ENCODE results near the gene GSAP. TPM values are rescaled to one million over a fixed set of nuclear protein-coding genes. Genes with fewer than 3 reads are reported as not detected.

The GSAP gene, protein sequence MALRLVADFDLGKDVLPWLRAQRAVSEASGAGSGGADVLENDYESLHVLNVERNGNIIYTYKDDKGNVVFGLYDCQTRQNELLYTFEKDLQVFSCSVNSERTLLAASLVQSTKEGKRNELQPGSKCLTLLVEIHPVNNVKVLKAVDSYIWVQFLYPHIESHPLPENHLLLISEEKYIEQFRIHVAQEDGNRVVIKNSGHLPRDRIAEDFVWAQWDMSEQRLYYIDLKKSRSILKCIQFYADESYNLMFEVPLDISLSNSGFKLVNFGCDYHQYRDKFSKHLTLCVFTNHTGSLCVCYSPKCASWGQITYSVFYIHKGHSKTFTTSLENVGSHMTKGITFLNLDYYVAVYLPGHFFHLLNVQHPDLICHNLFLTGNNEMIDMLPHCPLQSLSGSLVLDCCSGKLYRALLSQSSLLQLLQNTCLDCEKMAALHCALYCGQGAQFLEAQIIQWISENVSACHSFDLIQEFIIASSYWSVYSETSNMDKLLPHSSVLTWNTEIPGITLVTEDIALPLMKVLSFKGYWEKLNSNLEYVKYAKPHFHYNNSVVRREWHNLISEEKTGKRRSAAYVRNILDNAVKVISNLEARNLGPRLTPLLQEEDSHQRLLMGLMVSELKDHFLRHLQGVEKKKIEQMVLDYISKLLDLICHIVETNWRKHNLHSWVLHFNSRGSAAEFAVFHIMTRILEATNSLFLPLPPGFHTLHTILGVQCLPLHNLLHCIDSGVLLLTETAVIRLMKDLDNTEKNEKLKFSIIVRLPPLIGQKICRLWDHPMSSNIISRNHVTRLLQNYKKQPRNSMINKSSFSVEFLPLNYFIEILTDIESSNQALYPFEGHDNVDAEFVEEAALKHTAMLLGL
- 2.4 and 5.8 TPM in 2 replicates for total RNA-seq
- 2.0 and 2.3 TPM in 2 replicates for polyA plus RNA-seq
- 1.3 and 1.6 TPM in 2 replicates for polyA plus RNA-seq (2011; cell fraction: cytosol; rRNA removed)
- polyA plus RNA-seq (2011; cell fraction: nucleus; rRNA removed) = 13.0 and 15.6 TPM in 2 replicates
- polyA plus RNA-seq (2012) = 1.6 and 2.5 TPM in 2 replicates
- 8.7 and 10.4 TPM in 2 replicates for polyA minus RNA-seq
- not detected for polyA minus RNA-seq (2011; cell fraction: cytosol; rRNA and poly(A)+ RNA removed)
- polyA minus RNA-seq (2011; cell fraction: nucleus; rRNA and poly(A)+ RNA removed) = 7.7 and 10.3 TPM in 2 replicates
- Bru-seq, nascent RNA = percentile 44 among the genes with signal in this experiment
- BruChase-seq, experiment 1, labeled RNA remaining after a 6-hour chase = percentile 31 among the genes with signal in this experiment
- percentile 39 among the genes with signal in this experiment for BruChase-seq, experiment 2, labeled RNA remaining after a 2-hour chase
- long read RNA-seq, partial matches to known transcripts = 3 of 8 reads
- long read RNA-seq, other reads (novel, unspliced or antisense) = 3 of 8 reads

DNA sequence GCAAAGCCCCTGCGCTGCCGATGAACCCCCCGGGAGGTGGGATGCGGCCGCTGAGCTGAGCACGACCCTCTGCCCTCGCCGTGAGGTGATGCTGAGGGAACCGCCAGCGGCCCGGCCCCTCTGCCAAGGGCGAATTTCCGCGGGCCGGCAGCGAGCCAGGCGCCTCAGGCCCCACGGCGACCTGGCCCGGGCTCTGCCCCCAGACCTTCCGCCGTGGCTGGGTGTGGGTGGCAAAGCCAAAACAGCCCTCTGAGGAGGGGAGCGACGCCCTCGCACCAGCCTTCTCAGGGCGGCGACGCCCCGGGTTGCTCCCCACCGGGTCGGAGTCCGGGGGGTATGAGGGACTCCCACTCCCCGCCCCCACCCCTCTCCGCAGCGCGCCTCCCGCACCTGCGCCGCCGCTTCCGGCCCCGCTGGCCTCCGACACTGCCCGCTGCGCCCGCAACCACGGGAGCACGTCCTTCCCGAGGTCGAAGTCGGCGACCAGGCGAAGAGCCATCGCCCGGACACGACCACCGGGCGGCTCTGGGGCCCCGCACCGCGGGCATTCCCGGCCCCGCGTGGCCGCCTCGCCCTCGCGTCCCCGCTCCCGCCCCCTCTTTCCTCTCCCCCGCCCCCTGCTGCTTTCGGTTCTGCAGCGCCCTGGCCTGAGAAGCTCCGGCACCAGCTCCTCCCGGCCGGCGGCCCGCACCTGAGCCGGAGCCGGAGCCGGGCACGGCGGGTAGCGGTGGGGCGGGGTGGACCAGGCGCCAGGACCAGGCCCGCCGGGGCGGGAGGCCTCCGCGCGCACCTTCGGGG, at the start of gene GSAP:
Gene GSAP (minus strand): TSS at position 527 of the 798 bp plus-strand sequence. CDS start 28 bp downstream, at position 499.
- Histone ChIP-seq H3K27me3 (ENCODE audit: control insufficient read depth in 2 of 2, insufficient read depth in 2 of 2, low read length in 2 of 2) (no peaks in the 10 kb centered on the region), H3K79me2 (ENCODE audit: control insufficient read depth, insufficient read depth, low read length) (no peaks in the 10 kb centered on the region), H2AFZ (ENCODE audit: low read depth, low read length) (peak within 1 kb of the TSS; percentile 74), H3K4me2 (ENCODE audit: insufficient read depth, low read length) (peak within 1 kb of the TSS; percentile 41), H4K20me1 (replicated peaks; ENCODE audit: control insufficient read depth, extremely low read depth, insufficient read depth, low read length) (no peaks in the 10 kb centered on the region), H3K27ac (ENCODE audit: insufficient read depth, low read depth, low read length) (no peak within 1 kb of the TSS), H3K4me3 (replicated peaks in 1 of 3; ENCODE audit: insufficient read depth in 1 of 3, low read depth in 1 of 3, low read length in 3 of 3) (peak within 1 kb of the TSS; percentile 35 to 68 (median 47)), H3K36me3 (ENCODE audit: control insufficient read depth in 2 of 2, extremely low read depth in 1 of 2, insufficient read depth in 2 of 2, low read length in 2 of 2) (no peaks in the 10 kb centered on the region), H3K9me1 (replicated peaks; ENCODE audit: control insufficient read depth, extremely low read depth, insufficient read depth, low read length) (no peaks in the 10 kb centered on the region), H3K9ac (replicated peaks; ENCODE audit: extremely low read depth, insufficient read depth, low read length) (peak within 1 kb of the TSS; percentile 24), H3K4me1 (ENCODE audit: control insufficient read depth, extremely low read depth, insufficient read depth, low read length) (peaks cover 4% of the 10 kb centered on the region), H3K9me3 (replicated peaks; ENCODE audit: control insufficient read depth, insufficient read depth, low read length) (no peaks in the 10 kb centered on the region)
- dilution Hi-C loops (cut with MboI; ENCODE audit: extremely low pct_ligation_motif_present, low sequenced_read_pairs) = no loop called here
- TF ChIP-seq JUN (IDR thresholded peaks at IDR 0.05; ENCODE audit: borderline replicate concordance, insufficient read depth, insufficient read length, low read depth) (no peak), EZH2 (IDR thresholded peaks at IDR 0.05; ENCODE audit: borderline replicate concordance, low read depth, low read length, severe bottlenecking) (no peak), GATA2 (IDR thresholded peaks at IDR 0.05; ENCODE audit: insufficient read depth, insufficient read length, low read depth, low read length) (no peak), FOS (IDR thresholded peaks at IDR 0.05; ENCODE audit: borderline replicate concordance, insufficient read depth, low read length) (no peak), MYC (IDR thresholded peaks at IDR 0.05; ENCODE audit: low read depth, low read length) (no peak), POLR2AphosphoS5 (IDR thresholded peaks at IDR 0.05; ENCODE audit: insufficient read depth, low read depth, low read length) (no peak), POLR2A (IDR thresholded peaks at IDR 0.05; ENCODE audit: low read depth, low read length) (no peak)
- TF ChIP-seq, protein P1, sequence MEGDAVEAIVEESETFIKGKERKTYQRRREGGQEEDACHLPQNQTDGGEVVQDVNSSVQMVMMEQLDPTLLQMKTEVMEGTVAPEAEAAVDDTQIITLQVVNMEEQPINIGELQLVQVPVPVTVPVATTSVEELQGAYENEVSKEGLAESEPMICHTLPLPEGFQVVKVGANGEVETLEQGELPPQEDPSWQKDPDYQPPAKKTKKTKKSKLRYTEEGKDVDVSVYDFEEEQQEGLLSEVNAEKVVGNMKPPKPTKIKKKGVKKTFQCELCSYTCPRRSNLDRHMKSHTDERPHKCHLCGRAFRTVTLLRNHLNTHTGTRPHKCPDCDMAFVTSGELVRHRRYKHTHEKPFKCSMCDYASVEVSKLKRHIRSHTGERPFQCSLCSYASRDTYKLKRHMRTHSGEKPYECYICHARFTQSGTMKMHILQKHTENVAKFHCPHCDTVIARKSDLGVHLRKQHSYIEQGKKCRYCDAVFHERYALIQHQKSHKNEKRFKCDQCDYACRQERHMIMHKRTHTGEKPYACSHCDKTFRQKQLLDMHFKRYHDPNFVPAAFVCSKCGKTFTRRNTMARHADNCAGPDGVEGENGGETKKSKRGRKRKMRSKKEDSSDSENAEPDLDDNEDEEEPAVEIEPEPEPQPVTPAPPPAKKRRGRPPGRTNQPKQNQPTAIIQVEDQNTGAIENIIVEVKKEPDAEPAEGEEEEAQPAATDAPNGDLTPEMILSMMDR (IDR thresholded peaks at IDR 0.05; ENCODE audit: extremely low read depth in 1 of 2, insufficient read depth in 1 of 2, low read depth in 1 of 2, low read length in 2 of 2) = no peak
- TF ChIP-seq, protein P2, sequence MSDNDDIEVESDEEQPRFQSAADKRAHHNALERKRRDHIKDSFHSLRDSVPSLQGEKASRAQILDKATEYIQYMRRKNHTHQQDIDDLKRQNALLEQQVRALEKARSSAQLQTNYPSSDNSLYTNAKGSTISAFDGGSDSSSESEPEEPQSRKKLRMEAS (IDR thresholded peaks at IDR 0.05; ENCODE audit: insufficient read depth, insufficient read length) = no peak
- ChIA-PET CTCF (interaction anchor here (0.6 to 2.5 kb wide), 7 partner anchors 8 to 750 kb away, joined by 3 to 9 read pairs (median 4); no protein-coding TSS in a partner anchor), POLR2A (interaction anchor here (0.8 kb wide), 1 partner anchor 64 kb away, joined by 4 read pairs; no protein-coding TSS in a partner anchor)
- no peak for FAIRE-seq
- DNase-seq (ENCODE audit: low read depth, low spot score) = peak; percentile 30
- intact Hi-C loops (cut with micrococcal nuclease) = no loop called here
- BruUV-seq (replicated peaks) = no TSS peak

Data from endothelial cell of umbilical vein (primary cell).